Renal cortical epithelial cell (primary cell): ENCODE results near the gene PJA1. TPM values are rescaled to one million over a fixed set of nuclear protein-coding genes. Genes with fewer than 3 reads are reported as not detected.
A peak's percentile ranks its signal among the peaks of the same experiment; 100 is the strongest.

ENCODE experiments used
- DNase-seq: peaks from one replicate; pipeline ENCODE4 v3.0.0-alpha.2; 2011; ENCODE audit warnings: low read depth
- total RNA-seq: library from RNA; depleted of rRNA; stranded (reverse); fragments of >200 nt; gene quantifications from 2 replicates; pipeline ENCODE4 v1.2.3, GENCODE V29; 2014

PJA1 gene, protein sequence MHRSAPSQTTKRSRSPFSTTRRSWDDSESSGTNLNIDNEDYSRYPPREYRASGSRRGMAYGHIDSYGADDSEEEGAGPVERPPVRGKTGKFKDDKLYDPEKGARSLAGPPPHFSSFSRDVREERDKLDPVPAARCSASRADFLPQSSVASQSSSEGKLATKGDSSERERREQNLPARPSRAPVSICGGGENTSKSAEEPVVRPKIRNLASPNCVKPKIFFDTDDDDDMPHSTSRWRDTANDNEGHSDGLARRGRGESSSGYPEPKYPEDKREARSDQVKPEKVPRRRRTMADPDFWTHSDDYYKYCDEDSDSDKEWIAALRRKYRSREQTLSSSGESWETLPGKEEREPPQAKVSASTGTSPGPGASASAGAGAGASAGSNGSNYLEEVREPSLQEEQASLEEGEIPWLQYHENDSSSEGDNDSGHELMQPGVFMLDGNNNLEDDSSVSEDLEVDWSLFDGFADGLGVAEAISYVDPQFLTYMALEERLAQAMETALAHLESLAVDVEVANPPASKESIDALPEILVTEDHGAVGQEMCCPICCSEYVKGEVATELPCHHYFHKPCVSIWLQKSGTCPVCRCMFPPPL
- 38.0 and 47.1 TPM in 2 replicates for total RNA-seq

DNA sequence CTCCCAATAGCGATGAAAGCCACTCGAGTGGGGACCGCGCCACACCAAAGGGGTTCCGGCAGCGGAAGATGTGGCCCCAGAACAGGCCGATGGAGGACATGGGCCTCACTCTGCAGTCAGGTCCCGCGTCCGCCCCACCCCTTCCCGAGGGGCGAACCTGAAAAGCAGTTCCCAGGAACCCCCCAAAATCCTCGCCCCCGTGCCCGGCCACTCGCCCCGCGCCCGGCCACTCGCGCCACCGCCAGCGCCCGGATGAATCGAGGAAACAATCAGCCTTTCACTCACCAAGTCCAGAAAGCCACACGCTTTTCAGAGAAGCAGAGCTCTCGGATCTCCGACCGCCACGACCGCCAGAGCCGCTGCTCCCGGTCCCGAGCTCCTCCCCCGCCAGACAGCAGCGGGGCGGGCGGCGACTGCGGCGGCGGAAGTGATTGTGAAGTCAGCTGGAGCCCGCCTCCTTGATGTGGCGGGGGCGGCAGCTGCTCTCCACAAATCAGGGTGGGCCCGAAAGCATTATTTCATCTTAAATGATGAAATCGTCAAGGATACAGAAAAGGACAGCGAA is at the start of gene PJA1:
TSS of gene PJA1 (minus strand) at position 367 of the 565 bp plus-strand sequence. CDS start 2,380 bp downstream, outside the sequence.
- DNase-seq = peak; percentile 12

DNA sequence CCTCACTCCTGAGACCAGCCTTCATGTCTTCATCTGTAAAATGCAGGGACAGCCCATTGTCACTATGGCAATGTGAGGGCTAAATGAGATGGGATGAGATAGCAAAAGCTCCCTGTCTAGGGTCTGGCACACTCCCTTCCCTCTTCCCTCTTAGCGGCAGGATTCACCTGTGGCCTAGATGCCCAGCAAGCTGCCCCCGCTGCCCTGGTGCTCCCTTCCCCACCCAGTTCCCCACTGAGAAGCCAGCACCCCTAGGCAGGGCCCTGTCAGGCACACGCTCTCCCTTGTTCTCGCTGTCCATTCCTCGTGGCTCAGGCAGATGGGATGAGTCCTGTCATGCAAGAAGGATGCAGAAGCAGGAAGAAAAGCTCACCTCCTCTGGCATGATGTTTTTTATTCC is 49.2 kb upstream of the PJA1 start:
- no peak for DNase-seq

DNA sequence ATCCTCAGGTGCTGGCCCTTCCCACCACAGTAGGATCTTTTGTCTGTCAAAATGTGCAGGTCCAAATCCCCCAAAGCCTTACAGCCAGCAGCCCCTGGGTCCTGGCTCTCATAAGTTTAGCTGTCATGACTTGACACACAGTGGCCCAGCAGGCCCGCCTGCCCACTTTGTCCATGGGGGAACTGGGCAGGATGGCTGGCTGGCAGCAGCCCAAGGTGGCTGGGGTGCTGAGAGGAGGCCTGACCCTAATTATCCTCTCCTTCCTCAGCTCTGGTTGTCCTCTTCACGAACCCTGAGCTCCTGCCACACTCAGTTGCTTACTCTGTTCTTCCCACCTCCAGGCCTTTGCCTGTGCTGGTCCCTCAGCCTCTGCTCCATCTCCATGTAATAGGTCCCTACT is 46.4 kb upstream of the PJA1 start:
- DNase-seq = no peak

DNA sequence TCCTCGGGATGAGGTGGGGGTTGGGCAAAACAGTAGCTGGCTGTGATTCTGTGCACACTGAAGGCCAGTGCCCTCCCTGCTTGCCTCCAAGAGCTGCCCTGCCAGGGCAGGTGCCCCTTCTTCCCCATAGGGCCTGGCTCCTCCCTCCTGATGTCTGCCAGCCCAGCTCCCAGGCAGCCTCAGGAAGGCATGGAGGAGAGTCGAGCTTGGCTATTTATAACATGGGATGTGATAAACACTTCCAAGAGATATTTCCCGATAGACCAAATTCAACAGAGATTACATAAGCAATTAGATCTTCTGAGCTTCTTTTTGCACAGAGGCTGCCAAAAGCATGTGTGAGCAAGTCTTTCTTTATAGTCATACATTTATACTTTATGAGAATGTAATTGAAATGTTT is 45.3 kb upstream of the PJA1 start:
- DNase-seq = no peak

DNA sequence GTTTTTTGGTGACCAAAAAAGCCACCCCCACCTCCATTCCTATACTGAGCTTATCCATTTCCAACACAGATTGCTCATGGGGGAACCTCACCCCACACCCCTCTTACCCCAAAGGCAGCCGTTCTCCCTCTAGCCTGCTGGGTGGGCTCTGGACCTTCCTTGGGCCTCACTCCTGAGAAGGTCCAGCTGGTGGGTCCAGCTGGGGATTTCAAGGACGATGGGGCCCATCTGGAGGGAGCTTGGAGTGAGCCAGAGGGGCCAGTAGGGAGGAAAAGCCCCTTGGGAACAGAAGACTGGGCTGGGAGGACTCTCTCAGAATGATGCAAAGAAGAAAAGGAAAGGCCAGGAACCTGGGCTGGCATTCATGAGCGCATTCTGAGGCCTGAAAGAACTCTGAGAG is 42.0 kb upstream of the PJA1 start:
- DNase-seq = no peak

DNA sequence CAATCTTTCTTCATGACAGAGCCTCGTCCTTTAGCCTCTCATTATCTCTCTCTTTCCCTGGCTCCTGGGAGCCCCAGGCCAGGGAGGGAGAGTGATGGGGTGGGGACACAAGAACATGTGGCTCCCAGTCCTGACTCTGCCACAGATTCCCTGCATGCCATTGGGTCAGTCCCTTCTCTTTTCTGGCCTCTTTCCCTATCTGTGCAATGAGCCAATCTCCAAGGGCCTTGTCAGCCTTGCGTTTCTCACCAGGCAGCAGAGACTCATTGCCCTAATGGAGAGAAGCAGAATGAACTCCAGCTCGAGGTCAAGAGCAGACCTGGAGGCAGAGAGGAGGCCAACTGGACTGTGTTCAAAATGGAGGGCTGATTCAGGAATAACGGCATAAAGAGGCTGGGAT is 38.4 kb upstream of the PJA1 start:
- DNase-seq = no peak

DNA sequence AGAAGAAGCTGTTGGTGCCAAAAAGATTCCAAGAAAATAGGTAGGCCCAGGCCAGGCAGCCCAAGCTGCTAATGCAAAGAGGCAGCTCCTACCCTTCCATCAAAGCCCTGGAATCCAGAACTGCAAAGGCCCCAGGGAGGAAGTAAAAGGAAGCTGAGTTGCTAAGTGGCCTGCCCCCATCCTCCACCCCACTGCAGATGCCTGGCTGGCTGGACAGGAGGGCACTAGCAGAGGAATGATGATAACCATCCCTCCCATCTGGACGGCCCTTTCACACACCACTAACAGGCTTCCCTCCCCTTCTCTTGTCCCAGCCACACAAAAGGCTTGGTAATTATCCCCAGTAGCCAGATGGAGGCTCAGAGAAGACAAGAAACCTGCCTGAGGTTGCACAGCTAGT is 32.4 kb upstream of the PJA1 start:
- DNase-seq = no peak

DNA sequence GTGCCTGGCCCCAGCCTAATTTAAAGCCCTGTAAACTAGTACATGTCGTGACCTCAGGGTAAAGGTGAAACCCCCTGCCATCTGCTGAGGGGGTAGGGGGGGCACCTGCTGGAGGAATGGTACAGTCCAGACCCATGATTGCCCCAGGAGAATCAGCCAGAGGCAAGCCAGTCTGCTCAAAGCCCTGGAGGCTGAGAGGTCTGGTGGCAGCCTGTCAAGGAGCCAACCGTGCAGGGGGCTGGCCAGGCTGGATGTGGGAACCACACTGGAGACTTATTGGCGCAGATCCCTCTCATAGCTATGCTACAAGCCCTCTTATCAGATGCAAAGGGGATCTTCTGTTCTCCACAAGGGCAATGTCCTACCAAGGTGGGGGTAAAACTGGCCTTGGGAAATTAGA is 31.4 kb upstream of the PJA1 start:
- no peak for DNase-seq

DNA sequence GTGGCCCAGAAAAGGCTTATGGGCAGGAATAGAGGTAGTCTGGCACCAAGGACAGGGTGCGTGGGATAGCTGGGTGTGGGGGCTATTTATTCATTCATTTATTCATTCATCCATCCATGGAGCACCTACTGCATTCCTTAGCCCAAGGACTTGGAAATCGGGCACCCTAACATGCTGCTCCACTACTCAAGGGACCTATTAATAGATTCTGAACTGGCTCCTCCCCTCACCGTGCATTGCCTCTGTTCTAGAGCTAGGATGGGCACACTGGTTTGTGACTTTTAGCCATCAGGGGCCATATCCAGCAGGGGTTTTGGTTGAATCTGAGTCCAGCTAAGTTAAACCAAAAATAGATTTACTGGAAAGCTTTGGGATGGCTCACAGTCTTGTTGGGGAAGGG is 30.6 kb upstream of the PJA1 start:
- no peak for DNase-seq

DNA sequence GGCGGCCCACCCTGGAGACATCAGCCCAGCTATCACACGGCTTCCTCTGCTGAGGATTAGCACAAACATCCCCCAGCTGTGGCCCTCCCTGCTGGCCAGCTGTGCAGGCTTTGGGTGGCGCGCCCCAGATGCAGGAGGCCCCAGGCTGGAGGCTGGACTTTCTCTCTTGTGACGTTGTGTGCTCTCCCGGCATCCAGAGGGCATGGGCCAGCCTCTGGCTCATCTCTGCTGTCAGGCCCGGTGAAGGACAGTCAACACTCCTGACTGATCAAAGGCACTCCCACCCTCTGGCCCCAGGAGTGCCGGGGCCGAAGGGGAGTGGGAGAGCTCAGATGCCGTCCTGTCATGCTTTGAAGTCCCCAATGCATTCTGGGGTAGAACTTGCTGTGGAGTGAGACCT is 29.9 kb upstream of the PJA1 start:
- DNase-seq = no peak

DNA sequence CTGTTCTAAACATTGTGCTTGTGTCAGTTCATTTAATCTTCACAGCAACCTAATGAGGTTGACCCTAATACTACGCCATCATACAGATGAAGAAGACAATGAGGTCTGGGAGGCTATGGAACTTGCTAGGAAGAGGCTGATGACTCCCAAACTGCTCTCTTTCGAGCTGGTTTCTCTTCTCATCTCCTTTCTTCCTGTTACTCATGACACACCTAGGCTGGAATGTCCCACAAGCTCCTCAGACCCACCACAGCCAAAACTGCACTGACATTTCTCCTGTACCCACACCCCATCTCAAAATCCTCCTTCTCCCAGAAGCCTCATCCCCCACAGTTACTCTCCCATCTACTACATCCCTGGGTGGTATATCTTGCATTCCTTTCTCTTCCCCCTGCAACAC is 27.4 kb upstream of the PJA1 start:
- no peak for DNase-seq

DNA sequence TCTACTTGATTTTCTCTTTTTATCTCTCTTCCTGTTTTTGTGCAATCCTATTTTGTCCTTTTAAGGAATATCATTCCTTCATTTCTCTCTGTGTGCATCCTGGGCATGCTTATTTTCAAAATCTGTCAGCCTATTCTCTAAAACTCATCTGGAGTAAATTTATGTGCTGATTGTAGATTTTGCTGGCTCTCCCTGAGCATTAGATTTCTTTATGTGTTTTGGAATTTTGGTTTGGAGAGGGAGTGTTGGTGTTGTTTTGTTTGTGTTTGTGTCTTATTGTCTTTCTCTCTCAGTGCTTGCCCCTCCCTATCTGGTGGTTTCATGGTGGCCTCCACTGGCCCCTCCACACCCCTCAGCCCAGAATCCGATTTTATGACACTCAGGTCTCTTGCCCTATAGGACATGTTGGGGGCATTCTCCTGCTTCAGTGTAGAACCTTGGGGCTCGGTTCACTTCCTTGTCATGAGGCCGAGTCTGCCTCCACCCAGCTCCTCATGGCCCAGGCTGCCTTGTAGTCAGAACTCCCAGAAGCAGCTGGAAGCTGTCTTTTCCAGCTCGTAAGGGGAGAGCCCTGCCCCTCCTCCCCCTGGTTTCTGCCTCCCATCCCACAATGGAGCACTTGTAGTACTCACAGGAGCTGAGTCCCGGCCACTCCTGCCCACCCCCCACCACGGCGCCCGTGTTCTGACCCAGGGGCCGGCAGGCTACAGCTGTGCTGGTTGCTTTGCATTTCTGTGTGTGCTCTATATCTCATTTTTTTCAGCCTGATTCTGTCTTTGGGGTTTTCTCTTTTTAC is 24.5 kb upstream of the PJA1 start:
- DNase-seq = no peak

DNA sequence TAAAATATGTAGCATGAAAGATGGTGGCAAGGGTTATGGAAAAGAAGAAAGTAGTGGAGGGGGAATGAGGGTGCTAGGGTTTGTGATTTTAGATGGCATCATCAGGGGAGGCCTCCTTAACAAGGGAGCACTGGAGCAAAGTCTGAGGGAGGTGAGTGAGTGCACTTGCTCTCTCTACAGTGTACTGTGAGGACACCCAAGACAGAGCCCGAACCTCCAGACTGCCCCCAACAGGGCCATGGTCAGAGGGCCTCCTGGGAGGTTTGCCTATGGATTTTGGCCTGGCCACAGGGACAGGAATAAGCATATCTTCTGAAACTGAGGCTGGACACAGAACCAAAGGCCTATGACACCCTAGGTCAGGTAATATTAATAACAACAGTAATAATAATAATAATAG is 21.4 kb upstream of the PJA1 start:
- DNase-seq = no peak

DNA sequence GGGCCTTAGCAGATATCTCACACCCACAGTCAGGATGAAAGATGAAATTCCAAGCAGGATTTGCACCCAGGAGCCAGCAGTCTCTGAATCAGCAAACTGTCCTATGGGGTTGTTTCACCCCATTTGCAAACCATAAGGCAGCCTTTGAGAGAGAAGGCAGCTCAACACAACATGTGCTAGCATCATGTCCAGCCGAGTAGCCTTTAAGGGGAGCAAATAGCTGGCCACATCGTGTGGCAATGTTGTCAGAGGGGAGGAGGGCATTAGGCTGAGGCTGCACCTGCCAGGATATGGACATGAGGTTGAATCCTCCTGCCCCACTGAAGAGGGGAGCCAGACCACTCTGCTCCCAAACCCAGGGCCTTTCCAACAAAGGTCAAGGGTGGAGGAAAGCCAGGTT is 20.6 kb upstream of the PJA1 start:
- no peak for DNase-seq

DNA sequence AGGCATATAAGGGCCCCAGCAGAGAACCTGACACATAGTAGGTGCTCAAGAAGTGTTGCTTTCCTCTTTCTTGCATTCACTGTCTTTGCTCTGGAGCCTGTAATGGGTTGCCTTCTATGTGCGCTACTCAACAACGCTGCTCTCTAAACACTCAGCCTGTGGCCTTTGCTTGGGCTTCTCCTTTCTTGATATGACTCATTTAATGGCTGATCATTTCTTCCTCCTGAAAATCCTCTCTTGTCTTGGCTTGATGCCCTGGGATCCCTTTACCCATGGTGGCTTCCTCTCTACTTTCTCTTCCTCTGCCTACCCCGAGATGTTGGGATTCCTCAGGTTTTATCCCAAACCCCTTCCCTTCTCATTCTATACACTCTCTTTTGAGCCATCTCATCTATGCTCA is 19.9 kb upstream of the PJA1 start:
- no peak for DNase-seq

DNA sequence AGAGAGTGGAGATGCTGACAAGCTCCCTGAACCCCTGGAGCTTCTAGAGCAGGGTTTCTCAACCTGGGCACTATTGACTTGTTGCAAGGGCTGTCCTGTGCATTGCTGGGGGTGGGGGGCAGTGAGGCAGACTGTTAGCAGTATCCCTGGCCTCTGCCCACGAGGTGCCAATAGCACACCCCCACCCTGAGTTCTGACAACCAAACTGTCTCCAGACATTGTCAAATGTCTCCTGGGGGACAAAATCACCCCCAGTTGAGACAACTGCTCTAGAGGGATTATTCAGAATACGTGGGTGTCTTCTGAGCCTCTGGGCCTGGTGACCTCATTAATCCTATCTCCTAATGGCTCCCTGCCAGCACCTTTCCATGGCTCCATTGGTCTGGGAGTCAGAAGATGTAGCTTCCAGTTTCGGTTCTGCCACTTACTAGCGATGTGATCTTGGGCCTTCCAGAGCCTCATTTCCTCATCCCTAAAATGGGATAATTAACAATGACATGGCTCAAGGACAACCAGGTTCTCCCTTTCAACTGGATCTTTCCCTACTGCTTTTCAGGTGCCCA is 17.6 kb upstream of the PJA1 start:
- DNase-seq = no peak

DNA sequence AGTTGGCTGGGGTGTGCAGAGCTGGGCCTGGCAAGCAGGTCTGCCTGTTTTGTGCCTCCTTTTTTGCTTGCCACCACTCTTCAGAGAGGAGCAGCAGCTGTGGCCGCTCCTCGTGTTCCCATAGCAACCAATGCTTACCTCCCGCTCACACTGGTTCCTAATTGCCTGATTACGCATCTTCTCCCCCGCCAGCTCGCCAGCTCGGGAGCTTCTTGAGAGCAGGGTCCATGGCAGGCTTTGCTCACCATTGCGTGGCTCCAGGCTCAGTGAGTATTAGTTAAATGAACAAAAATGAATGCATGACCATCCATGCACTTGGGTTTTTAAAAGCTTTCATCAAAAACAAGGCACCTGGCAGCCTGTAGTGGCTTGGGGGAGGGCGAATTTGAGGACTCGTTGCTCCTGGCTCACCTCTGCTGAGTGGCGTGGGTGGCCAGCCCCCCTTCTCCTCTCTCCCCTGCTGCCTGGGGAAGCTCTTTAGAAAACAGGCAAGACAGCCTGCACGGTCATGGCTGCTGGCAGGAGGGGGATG is 14.2 kb upstream of the PJA1 start:
- DNase-seq = peak; percentile 20

DNA sequence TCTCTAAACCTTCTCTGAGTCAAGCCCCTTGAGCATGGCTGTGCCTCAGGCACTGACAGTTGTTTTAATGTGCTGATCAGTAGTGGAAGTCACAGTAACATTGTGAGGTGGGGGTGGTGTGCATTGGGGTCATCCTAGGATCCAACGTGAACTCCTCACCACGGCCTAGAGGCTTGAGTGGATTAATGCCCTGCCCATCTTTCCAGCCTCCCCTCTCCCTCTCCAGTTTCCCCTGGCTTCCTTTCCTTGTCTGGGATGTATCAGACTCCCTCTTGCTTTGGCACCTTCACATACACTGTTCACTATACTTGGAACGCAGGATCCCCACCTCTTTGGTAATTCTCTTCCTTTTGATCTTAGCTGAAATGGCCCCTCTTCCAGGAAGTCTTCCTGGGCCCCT is 13.3 kb upstream of the PJA1 start:
- no peak for DNase-seq

DNA sequence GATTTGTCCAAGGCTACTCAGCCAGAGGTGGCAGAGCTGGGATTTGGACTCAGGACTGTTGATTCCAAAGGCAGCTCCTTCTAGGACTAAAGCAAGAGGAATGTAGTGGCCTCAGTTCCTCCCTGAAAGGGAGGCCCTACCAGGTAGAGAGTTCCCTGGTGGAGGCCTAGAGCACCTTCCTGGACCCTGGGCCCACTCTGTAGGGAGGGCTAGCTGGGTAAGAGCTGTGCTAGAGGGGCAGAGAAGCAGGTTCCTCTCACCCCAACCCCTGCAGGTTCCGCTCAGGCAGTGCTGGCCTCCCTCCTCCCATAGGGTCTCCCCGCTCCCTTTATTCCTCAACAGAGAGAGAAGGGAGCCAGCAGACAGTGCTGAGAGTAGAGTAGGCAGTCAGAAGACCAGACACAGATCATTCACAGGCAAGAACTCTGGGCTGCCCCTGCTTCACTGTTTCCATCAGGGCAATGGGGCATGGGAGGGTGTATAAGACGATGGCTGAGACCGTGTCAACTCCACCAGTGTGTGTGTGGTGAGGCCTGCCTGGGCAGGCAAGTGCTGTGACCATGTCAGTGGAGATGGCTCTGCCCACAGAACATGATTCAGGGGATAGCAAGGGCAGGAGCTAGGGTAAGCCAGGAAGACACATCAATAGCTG is 12.4 kb upstream of the PJA1 start:
- DNase-seq = no peak

DNA sequence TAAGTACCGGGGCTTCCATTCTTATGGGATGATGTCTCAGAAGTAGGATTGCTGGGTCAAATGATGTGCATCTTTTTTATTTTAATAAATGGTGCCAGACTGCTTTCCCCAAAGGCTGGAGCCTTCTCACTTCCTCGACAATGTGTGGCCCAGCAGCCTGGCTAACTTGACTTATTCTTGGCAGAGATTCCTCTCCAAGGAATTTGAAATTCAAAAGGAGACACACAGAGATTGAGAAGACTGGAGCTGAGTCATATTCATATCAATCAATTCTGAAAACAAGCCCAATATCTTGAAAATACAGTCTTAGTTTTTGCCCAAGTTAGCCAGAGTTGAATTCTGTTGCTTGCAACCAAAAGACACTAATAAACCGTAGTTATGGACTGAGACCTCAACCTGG is 10.8 kb upstream of the PJA1 start:
- no peak for DNase-seq

DNA sequence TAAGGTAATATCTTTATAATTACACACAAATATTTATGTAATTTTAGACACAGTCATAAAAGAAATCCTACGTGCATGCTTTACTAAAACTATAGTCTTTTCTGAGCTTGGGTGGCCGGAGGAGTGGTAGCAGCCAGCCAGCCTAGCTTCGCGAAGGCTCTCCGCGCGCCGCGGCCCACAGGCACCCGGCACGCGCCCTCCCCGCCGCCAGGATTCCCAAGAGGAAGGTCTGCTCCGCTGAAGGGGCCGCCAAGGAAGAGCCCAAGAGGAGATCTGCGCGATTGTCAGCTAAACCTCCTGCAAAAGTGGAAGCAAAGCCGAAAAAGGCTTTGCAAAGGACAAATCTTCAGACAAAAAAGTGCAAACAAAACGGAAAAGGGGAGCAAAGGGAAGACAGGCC is 8.7 kb upstream of the PJA1 start:
- no peak for DNase-seq

DNA sequence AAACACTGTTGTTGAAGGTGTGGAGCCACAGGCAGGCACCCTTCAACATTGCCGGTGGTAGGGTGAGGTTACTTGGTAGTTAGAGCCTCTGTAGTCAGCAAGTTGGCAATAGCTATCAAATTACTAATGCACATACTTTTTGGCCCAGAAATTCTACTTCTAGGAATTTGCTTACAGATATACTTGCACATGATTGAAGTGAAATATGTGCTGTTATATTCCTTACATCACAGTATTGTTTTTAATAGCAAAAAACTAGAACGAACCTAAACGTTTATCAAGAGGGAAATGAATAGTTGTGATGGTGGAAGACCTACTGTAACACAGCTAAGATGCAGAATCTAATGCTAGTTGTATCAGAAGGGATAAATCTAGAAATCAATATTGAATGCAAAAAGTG is 7.7 kb upstream of the PJA1 start:
- no peak for DNase-seq
